HCT116 (cell line): ENCODE results near the gene RUNX2. TPM values are rescaled to one million over a fixed set of nuclear protein-coding genes. Genes with fewer than 3 reads are reported as not detected.

ENCODE experiments used
- ATAC-seq: fragments of 200-7000 bp; cut with Tn5 transposase; 2 replicates; pipeline ENCODE4 v1.9.1; 2020; ENCODE audit warnings: mild to moderate bottlenecking, moderate library complexity
- BruUV-seq: library from RNA; stranded (reverse); fragments of 400-500 nt; replicated peaks from 2 replicates; lab custom pipeline; 2021; lab: Mats Ljungman, UMichigan
- CTCF ChIA-PET: fragments of 300-600 bp; sonication (Branson Sonifier 250); formaldehyde crosslinking; loops from one replicate; lab custom pipeline; 2021; ENCODE audit warnings: antibody characterized with exemption; lab: Charles Lee
- POLR2A ChIA-PET: fragments of 300-600, 350-600 bp; sonication (Branson Sonifier 250); formaldehyde crosslinking; loops from one replicate; lab custom pipeline; 2021; ENCODE audit warnings: antibody characterized with exemption; lab: Charles Lee
- RAD21 ChIA-PET, 2 experiments: fragments of 300-600 bp; sonication (Branson Sonifier 250); formaldehyde crosslinking; loops; one replicate each; lab custom pipeline; 2023; ENCODE audit warnings: low total read pairs in 2 of 2; ENCODE audit not compliant: uncharacterized antibody in 2 of 2, unreplicated experiment in 2 of 2, low non-redundant PET in 1 of 2; lab: Charles Lee
- DNase-seq: peaks from one replicate; pipeline ENCODE4 v3.0.0-alpha.2; 2010; ENCODE audit warnings: low read depth, low spot score
- H2AFZ ChIP-seq: fragments of 200-600 bp; shearing (Covaris generic), sonication (generic); 2 replicates; pipeline ENCODE4 v1.6.1; 2017; ENCODE audit warnings: low read depth, mixed run types, mixed read lengths, antibody characterized with exemption, low read length; ENCODE audit not compliant: poor library complexity, severe bottlenecking
- H3K27ac ChIP-seq: 2 replicates; pipeline ENCODE4 v1.5.1; 2012; ENCODE audit warnings: low read depth, low read length
- H3K27me3 ChIP-seq: fragments of 200-600 bp; sonication (generic); 2 replicates; pipeline ENCODE4 v1.6.1; 2016; ENCODE audit warnings: mixed run types, low read length, mixed read lengths; ENCODE audit not compliant: insufficient read depth
- H3K36me3 ChIP-seq, 2 experiments: fragments of 200-500 bp in 1 of 2; fragments of 200-600 bp in 1 of 2; sonication (Bioruptor generic) in 1 of 2; sonication (generic) in 1 of 2; 2 replicates each; pipeline versions ENCODE4 v1.5.1 to v1.6.1; 2014 to 2016; ENCODE audit warnings: low read length in 2 of 2, inconsistent platforms in 1 of 2, mixed read lengths in 1 of 2, mixed run types in 1 of 2; ENCODE audit not compliant: insufficient read depth in 2 of 2, control insufficient read depth in 1 of 2
- H3K4me1 ChIP-seq, 2 experiments: fragments of 200-600 bp in 1 of 2; sonication (generic) in 1 of 2; 2 replicates each; pipeline versions ENCODE4 v1.5.1 to v1.6.1; 2012 to 2017; ENCODE audit warnings: low read length in 2 of 2, inconsistent platforms in 1 of 2, mild to moderate bottlenecking in 1 of 2, mixed read lengths in 1 of 2, mixed run types in 1 of 2, moderate library complexity in 1 of 2; ENCODE audit not compliant: insufficient read depth in 2 of 2, control insufficient read depth in 1 of 2
- H3K4me2 ChIP-seq: fragments of 200-600 bp; sonication (generic); 2 replicates; pipeline ENCODE4 v1.6.1; 2017; ENCODE audit warnings: mixed run types, low read length, mixed read lengths
- H3K4me3 ChIP-seq, 2 experiments: fragments of 200-600 bp in 1 of 2; sonication (generic) in 1 of 2; replicated peaks in 1 of 2; 2 replicates each; pipeline ENCODE4 v1.5.1; 2011 to 2016; ENCODE audit warnings: low read length in 2 of 2, control low read depth in 1 of 2, low read depth in 1 of 2, mild to moderate bottlenecking in 1 of 2, mixed read lengths in 1 of 2, mixed run types in 1 of 2
- H3K79me2 ChIP-seq: fragments of 200-600 bp; sonication (generic); 2 replicates; pipeline ENCODE4 v1.6.1; 2017; ENCODE audit warnings: mild to moderate bottlenecking, mixed run types, low read length, moderate library complexity, mixed read lengths; ENCODE audit not compliant: insufficient read depth
- H3K9ac ChIP-seq: fragments of 200-600 bp; sonication (generic); 2 replicates; pipeline ENCODE4 v1.6.1; 2016; ENCODE audit warnings: low read length, mixed read lengths
- H3K9me2 ChIP-seq: fragments of 200-600 bp; sonication (generic), shearing (Covaris generic); 2 replicates; pipeline ENCODE4 v1.6.1; 2017; ENCODE audit warnings: mixed run types, mild to moderate bottlenecking, moderate library complexity; ENCODE audit not compliant: insufficient read depth
- H3K9me3 ChIP-seq, 2 experiments: fragments of 200-500 bp in 1 of 2; fragments of 200-600 bp in 1 of 2; sonication (Bioruptor generic) in 1 of 2; sonication (generic) in 1 of 2; 2 replicates each; pipeline ENCODE4 v1.6.1; 2014 to 2017; ENCODE audit warnings: low read length in 2 of 2, mixed read lengths in 2 of 2, inconsistent platforms in 1 of 2, low read depth in 1 of 2, mild to moderate bottlenecking in 1 of 2, mixed run types in 1 of 2, moderate library complexity in 1 of 2; ENCODE audit not compliant: control insufficient read depth in 1 of 2, insufficient read depth in 1 of 2
- H4K20me1 ChIP-seq: fragments of 200-600 bp; sonication (generic), shearing (Covaris generic); 2 replicates; pipeline ENCODE4 v1.6.1; 2017; ENCODE audit warnings: mixed run types, mild to moderate bottlenecking, moderate library complexity; ENCODE audit not compliant: insufficient read depth
- CBX3 ChIP-seq: IDR thresholded peaks from 2 replicates; pipeline ENCODE4 v1.6.1; 2012; ENCODE audit warnings: low read depth
- EGR1 ChIP-seq: IDR thresholded peaks from 2 replicates; pipeline ENCODE4 v1.6.1; 2012; ENCODE audit warnings: low read depth
- ELF1 ChIP-seq: IDR thresholded peaks from 2 replicates; pipeline ENCODE4 v1.6.1; 2012; ENCODE audit warnings: low read depth, borderline replicate concordance
- EZH2 ChIP-seq: fragments of 200-600 bp; sonication (generic); IDR thresholded peaks from 2 replicates; pipeline ENCODE4 v1.6.1; 2017; ENCODE audit warnings: antibody characterized with exemption, mixed run types
- MAX ChIP-seq: IDR thresholded peaks from 2 replicates; pipeline ENCODE4 v1.6.1; 2012
- POLR2AphosphoS5 ChIP-seq: IDR thresholded peaks from 2 replicates; pipeline ENCODE4 v1.6.1; 2011; ENCODE audit warnings: mild to moderate bottlenecking, low read depth, low read length, moderate library complexity
- REST ChIP-seq: IDR thresholded peaks from 2 replicates; pipeline ENCODE4 v1.6.1; 2012; ENCODE audit warnings: low read depth
- SP1 ChIP-seq: IDR thresholded peaks from 2 replicates; pipeline ENCODE4 v1.6.1; 2012; ENCODE audit warnings: low read depth
- ZBTB33 ChIP-seq: IDR thresholded peaks from 2 replicates; pipeline ENCODE4 v1.6.1; 2011; ENCODE audit warnings: mild to moderate bottlenecking, low read length, moderate library complexity; ENCODE audit not compliant: insufficient replicate concordance; ENCODE audit errors: extremely low read depth
- ZFX ChIP-seq: fragments of 450-650 bp; IDR thresholded peaks from 2 replicates; pipeline ENCODE4 v1.6.1; 2017
- intact Hi-C: fragments of 100-400 bp; cut with micrococcal nuclease; formaldehyde crosslinking; loops from 2 replicates; pipeline ENCODE4 v1.10.0; 2022
- total RNA-seq: library from RNA; stranded (reverse); gene quantifications from one replicate; pipeline ENCODE4 v1.2.1, GENCODE V29; 2021; ENCODE audit not compliant: unreplicated experiment

RUNX2 gene
- total RNA-seq, 1 experiment from 2014 or later: 1.1 TPM

GRCh38 chr6:45545416-45545815, 217.3 kb downstream of the RUNX2 start:
- no TSS peak for BruUV-seq
- RAD21 ChIA-PET: no interaction called here

GRCh38 chr6:45548657-45549515, 220.8 kb downstream of the RUNX2 start:
- Histone ChIP-seq H3K36me3 (no peaks in the 10 kb centered on the region), H3K4me3 (no peak overlapping the region), H3K9me3 (no peaks in the 10 kb centered on the region), H3K4me1 (peaks cover 2 to 3% of the 10 kb centered on the region in 2 experiments; a peak in 2 of 4 replicates), H3K9me2 (no peaks in the 10 kb centered on the region), H3K27me3 (no peaks in the 10 kb centered on the region), H4K20me1 (no peaks in the 10 kb centered on the region), H3K27ac (no peak overlapping the region), H3K79me2 (no peaks in the 10 kb centered on the region), H3K4me2 (no peak overlapping the region), H2AFZ (no peak overlapping the region), H3K9ac (no peak overlapping the region)
- no peak for TF ChIP-seq POLR2AphosphoS5
- no peak for TF ChIP-seq REST
- no peak for TF ChIP-seq EZH2
- TF ChIP-seq ELF1: no peak
- TF ChIP-seq MAX: no peak
- TF ChIP-seq ZBTB33: no peak
- ChIA-PET POLR2A (no interaction called here), RAD21 (no interaction called here), CTCF (no interaction called here)
- BruUV-seq: no TSS peak
- intact Hi-C loops: no loop called here
- ATAC-seq (no peak), DNase-seq (no peak)

More at GRCh38 chr6:45545416-45545815, 217.3 kb downstream of the RUNX2 start:
- intact Hi-C loops: no loop called here
- Histone ChIP-seq H3K9me2 (no peaks in the 10 kb centered on the region), H4K20me1 (no peaks in the 10 kb centered on the region), H3K27ac (no peak overlapping the region), H3K4me1 (peaks cover 2 to 3% of the 10 kb centered on the region in 2 experiments; a peak in 2 of 4 replicates), H3K79me2 (no peaks in the 10 kb centered on the region), H3K4me2 (no peak overlapping the region), H3K9ac (no peak overlapping the region), H2AFZ (no peak overlapping the region), H3K27me3 (no peaks in the 10 kb centered on the region), H3K36me3 (no peaks in the 10 kb centered on the region), H3K9me3 (no peaks in the 10 kb centered on the region), H3K4me3 (no peak overlapping the region)
- TF ChIP-seq MAX (no peak), SP1 (no peak), CBX3 (no peak), ZFX (no peak), EGR1 (no peak)
- no peak for DNase-seq
- ATAC-seq: no peak
- CTCF ChIA-PET: no interaction called here
- POLR2A ChIA-PET: no interaction called here
